GM18517 (cell line): ENCODE measurements around the gene HOTAIR.

Source experiments
- ATAC-seq: cut with Tn5 transposase; IDR thresholded peaks from one replicate; pipeline ENCODE4 v1.9.1; 2021; ENCODE audit warnings: mild to moderate bottlenecking, moderate library complexity; ENCODE audit not compliant: unreplicated experiment

HOTAIR gene

DNA sequence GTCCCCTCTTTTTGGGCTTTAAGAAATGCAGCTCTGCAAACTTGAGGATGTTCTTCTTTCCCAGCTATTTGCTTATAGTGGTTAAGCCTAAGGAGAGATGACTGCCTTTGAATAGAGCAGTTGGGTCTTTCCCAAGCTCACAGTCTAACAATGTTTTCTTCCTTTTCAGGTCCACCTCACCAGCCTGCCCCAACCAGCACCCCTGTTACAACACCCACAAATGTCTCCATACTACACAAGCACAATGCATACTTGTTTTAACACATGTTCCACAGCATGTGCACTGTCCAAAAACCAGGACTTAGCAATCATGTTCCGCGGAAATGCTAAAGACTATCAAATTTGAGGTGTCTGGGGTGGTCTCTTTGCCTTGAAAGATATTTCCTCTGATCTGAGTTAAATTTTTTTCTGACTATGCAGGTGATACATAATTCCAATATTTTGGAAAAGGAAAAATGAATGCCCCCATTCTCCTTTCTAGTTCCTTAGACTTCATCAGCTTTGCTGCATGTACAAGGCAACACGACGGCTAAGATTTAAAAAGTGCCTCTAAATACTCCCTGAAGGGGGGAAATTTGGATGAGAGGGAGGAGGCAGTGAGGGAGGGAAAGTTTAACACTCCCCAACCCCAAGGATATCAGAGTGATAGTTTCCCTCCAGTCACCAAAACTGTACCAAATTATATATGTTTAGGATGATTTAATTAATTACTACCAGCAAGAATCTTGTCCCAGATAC lies 42.7 kb downstream of the HOTAIR start:
- no peak for ATAC-seq

DNA sequence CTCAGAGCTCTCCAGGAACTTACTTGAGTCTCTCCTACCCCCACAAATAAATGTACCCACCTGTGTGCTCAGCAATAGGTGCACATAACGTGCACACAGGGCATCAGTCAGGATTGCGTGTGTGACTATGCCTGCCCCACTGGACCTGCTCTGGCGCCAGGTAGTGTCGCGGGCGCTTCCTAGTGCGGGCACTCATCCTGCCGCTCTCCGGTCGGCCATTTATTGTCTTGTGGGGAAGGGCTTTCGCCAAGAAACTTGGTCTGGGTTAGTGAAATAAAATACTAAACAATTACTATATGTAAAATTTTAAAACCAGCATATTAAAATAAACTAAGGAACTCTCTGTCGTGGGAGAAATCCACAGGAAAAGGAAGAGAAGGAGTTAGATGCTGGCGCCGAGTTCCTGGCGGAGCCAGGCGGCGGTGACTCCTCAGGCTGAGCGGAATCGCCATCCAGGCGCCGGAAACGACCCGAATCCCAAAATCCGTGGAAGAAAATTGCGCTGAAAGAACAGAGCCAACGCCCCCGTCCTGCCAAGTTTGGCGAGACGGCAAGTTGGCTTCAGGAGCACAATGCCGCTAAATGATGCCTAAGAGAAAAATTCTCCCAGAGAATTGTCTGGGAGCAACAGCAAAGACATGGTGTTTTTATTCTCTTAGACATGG lies 44.0 kb downstream of the HOTAIR start:
- no peak for ATAC-seq

DNA sequence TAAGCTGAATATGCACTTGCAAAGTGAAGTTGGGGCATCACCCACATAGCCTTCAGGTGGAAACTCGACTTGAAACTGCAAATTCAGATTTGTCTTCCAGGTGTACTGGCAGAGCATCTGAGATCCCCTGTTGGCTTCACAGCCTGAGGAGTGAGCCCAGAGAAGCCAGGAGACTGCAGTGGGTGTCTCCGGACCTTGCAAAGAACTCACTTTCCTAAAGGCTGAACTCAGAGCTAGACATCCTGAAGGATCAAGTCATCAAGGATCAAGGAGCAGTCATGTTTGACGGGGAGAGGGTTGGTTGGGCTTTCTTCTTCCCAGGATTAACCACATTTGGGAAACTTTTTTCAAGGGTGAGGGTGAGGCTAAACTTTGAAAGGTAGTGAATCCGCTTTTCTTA lies 45.2 kb downstream of the HOTAIR start:
- no peak for ATAC-seq

DNA sequence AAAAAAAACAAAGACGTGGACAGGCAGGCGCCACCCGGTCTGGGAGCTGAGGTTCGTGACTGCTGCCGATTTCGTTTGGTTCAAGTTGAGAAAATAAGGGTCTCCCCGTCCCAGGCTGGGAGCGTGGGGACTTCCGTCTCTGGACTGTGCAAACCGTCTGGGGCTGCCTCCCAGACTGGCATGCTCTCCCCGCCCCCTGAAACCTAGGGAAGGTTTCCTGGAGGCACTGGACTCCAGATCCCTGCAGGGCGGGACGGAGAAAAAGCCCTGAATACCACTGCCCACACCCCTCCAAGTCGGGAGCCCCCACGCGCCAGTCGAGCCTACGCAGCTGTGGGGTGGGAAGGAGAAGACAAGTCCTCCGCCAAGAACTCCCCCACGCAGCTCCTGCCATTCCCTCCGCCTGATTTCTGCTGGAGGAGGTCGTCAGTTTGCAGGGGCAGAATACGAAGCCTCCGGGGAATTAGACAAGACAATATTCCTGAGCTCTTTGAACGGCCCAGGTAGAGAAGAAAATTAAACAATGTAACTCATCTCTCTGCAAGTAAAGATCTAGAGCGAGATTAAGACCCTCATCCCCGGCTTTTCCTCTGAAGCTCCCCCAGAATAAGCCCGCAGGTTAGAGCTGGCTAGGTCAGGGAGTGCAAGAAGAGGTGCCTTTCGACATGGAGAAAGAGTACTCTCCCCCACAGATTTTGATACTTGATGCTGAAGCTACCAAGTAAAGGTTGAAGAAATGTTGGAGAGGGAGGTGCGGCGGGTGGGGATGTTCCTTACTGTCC lies 46.5 kb downstream of the HOTAIR start:
- ATAC-seq, result no peak

DNA sequence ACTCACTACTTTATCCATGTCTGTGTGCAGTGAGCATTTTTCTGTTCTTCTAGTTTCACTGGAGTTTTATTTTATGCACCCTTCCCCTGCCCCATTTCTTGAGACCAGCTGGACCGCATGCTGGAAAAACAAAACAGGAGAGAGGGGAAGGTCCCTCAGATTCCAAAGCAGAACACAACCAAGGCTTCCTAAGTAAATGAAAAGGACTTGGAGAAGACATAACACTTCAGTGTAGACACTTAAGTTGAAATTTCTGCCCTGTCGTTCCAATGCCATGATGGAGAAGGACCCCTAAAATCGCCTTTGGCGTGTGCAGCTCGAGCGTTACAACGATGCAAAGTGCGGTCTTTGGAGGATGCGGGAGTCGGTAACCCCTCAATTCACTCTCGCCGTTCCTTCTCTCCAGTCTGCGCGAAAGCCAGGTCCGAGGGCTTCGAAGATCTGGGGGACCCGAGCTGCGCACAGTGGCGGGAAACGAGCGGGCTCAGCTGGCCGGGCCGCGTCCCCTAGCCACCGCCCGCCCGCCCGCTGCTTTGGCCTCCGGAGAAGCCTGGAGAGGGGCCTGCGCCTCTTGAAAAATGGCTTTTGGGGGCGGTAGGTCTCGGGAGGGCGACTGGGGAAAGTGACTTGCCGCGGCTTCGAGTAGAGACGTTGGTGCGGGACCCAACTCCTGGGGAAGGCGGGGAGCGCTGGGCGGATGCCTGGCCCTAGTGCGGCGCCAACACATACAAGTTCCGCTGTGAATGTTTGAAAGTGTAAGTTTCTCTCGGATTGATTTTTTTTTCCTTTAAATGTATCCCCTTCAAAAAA lies 47.3 kb downstream of the HOTAIR start:
- no peak for ATAC-seq

DNA sequence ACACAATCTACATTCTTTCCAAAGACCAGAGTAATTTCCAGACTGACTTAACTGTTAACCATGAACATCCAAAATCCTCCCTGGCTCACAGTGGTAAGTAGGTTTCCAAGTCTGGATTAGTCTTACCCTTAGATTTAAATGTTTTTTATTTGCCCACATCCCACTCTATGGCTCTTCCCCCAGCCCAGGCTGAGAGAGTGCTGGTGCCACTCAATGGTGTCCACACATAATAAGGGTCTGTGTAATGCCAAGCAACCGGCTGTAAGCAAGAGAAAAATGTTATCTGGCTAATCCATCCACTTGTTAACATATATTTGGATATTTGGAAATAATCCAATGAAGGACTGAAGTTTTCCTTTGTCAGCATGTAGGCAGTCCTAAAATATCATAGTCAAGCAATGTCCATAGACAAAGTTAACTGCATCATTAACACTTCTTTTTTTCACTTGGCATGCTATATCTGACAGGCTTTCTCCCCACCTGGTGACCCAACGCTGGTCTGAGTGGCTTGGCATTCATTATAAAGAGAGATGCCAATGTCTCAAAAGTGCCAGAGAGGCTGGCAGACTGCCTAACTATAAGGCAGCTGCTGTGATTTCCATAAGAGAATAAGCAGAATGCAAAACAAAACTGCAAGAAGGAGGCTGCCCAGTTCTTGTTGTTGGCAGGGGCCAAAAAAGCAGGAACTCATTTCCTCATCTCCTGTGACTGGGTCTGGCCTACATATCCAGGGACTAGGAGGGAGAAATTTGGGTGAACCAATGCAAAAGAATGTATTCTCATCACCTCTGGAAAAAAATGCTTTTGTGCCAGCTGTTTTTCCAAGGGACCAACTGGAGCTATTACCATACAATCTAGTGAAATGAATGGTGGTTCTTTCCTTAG lies 50.0 kb downstream of the HOTAIR start:
- no peak for ATAC-seq

DNA sequence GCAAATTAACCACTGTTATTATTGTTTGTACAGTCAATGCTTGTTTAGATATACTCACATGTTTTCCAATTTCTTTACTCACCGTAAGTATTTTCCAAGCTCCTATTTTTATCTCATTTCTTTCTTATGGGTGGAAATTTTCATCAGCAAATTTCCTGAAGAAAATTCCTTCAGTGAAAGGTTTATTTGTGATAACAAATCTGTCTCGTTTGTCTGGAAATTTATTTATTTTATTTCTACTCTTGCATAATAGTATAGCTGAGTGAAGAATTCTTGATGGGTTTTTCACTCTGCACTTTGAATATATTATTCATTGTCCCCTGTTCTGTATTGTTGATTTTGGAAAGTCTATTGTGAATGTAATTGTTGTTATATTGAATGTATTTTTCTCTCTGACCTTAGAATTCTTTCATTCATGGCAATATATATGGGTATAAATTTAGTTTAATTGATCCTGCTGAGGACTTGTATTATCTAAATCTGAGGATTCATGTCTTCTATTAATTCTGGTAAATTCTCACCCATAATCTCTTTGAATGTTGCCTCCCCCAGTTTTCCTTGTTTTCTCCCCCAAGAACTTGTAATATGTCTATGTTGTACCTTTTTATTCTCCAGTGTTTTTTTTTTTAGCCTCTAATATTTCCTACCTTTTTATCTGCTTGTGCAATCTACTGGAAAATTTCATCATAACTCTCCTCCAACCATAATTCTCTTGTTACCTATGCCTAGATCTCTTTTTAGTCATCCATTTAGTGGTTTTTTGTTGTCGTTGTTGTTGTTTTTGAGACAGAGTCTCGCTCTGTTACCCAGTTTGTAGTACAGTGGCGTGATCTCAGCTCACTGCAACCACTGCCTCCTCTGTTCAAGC lies 57.7 kb downstream of the HOTAIR start:
- ATAC-seq, result no peak
